T-cell (primary cell): Measurements from ENCODE around the gene TNFSF12. TPM values are rescaled to one million over a fixed set of nuclear protein-coding genes. Genes with fewer than 3 reads are reported as not detected.
"Not testable (repeated sequence)": the region's sequence is repeated elsewhere in the genome, so short reads cannot be mapped to it uniquely, and the experiment has no call there.

Experiments used
- ATAC-seq, 4 experiments: fragments of 200-7000 bp in 3 of 4; fragments of 150-1000 bp in 1 of 4; cut with Tn5 transposase; replicated peaks in 1 of 4; 1 replicate in 3 of 4; 2 replicates in 1 of 4; pipeline ENCODE4 v1.10.0; 2021; ENCODE audit warnings: moderate library complexity in 3 of 4, mild to moderate bottlenecking in 2 of 4, moderate number of reproducible peaks in 1 of 4
- CTCF ChIA-PET, 2 donors: fragments of 300-600 bp; sonication (Branson Sonifier 250); formaldehyde crosslinking; loops; one replicate each; lab custom pipeline; 2022; ENCODE audit warnings: antibody characterized with exemption in 2 of 2; lab: Charles Lee
- POLR2A ChIA-PET, 2 donors: fragments of 300-600 bp; sonication (Branson Sonifier 250); formaldehyde crosslinking; loops; one replicate each; lab custom pipeline; 2022; ENCODE audit warnings: antibody characterized with exemption in 2 of 2; lab: Charles Lee
- DNase-seq, 35 experiments: peaks; one replicate each; pipeline versions ENCODE4 v3.0.0 to v3.0.0-alpha.2; 2013 to 2023
- H3K27ac ChIP-seq: one replicate; pipeline ENCODE4 v1.5.1; 2013; ENCODE audit warnings: low read length
- H3K27me3 ChIP-seq, 2 experiments: replicated peaks in 1 of 2; 1 replicate in 1 of 2; 2 replicates in 1 of 2; pipeline versions ENCODE4 v1.6.1 to v1.7.0; 2013; ENCODE audit warnings: low read length in 1 of 2, mixed read lengths in 1 of 2; ENCODE audit not compliant: control insufficient read depth in 2 of 2, insufficient read depth in 2 of 2; ENCODE audit errors: extremely low read depth in 1 of 2
- H3K36me3 ChIP-seq, 2 donors: 1 replicate in 1 of 2; 2 replicates in 1 of 2; pipeline versions ENCODE4 v1.6.1 to v1.7.0; 2013; ENCODE audit warnings: low read length in 1 of 2; ENCODE audit not compliant: control insufficient read depth in 2 of 2, insufficient read depth in 1 of 2; ENCODE audit errors: extremely low read depth in 1 of 2
- H3K4me1 ChIP-seq, 2 experiments: 1 replicate in 1 of 2; 2 replicates in 1 of 2; pipeline versions ENCODE4 v1.6.1 to v1.7.0; 2013; ENCODE audit warnings: low read length in 2 of 2, mixed read lengths in 1 of 2; ENCODE audit not compliant: insufficient read depth in 2 of 2, control insufficient read depth in 1 of 2; ENCODE audit errors: extremely low read depth in 1 of 2
- H3K4me3 ChIP-seq, 2 donors: 1 replicate in 1 of 2; 2 replicates in 1 of 2; pipeline versions ENCODE4 v1.5.1 to v1.7.0; 2013; ENCODE audit warnings: mild to moderate bottlenecking in 2 of 2, low read length in 1 of 2, moderate library complexity in 1 of 2; ENCODE audit not compliant: control insufficient read depth in 1 of 2; ENCODE audit errors: extremely low read depth in 1 of 2
- H3K9me3 ChIP-seq: 2 replicates; pipeline ENCODE4 v1.7.0; 2013
- H3K27ac Mint-ChIP-seq, 2 donors: one replicate each; pipeline ENCODE4 v1.8.0; 2020 to 2021; ENCODE audit warnings: mild to moderate bottlenecking in 2 of 2, mixed read lengths in 2 of 2
- H3K27me3 Mint-ChIP-seq, 2 donors: one replicate each; pipeline ENCODE4 v1.8.0; 2021 to 2022; ENCODE audit warnings: mixed read lengths in 2 of 2
- H3K36me3 Mint-ChIP-seq: one replicate; pipeline ENCODE4 v1.8.0; 2021; ENCODE audit warnings: mixed read lengths
- H3K4me1 Mint-ChIP-seq, 3 donors: one replicate each; pipeline ENCODE4 v1.8.0; 2020 to 2022; ENCODE audit warnings: mixed read lengths in 3 of 3, mild to moderate bottlenecking in 1 of 3
- H3K4me3 Mint-ChIP-seq, 3 donors: one replicate each; pipeline ENCODE4 v1.8.0; 2020 to 2022; ENCODE audit warnings: mild to moderate bottlenecking in 3 of 3, mixed read lengths in 3 of 3, moderate library complexity in 3 of 3
- H3K9me3 Mint-ChIP-seq, 3 donors: one replicate each; pipeline ENCODE4 v1.8.0; 2020 to 2022; ENCODE audit warnings: mixed read lengths in 3 of 3
- WGBS: methylation state at CpG from one replicate; pipeline ENCODE4 v1.1.5; 2013; ENCODE audit warnings: missing lambda C conversion rate; ENCODE audit not compliant: insufficient coverage; 5-methylcytosine and 5-hydroxymethylcytosine counted together
- total RNA-seq, 35 experiments: library from RNA in 6 of 35; stranded (reverse) in 6 of 35; fragments of 120-200 nt in 1 of 35; gene quantifications; one replicate each; pipeline versions ENCODE4 v1.2.1 to v1.2.4 and lab custom pipeline; 2013 to 2026

Gene TNFSF12
- total RNA-seq, 5 donors from 2014 or later (not counting 1 experiment from before 2014, with no cell fraction given): 38.3 to 72.8 (median 61.4) TPM

GRCh38 chr17:7589891-7590691 lies 41.2 kb downstream of the TNFSF12 start, which contains the start of gene SOX15:
SOX15 (minus strand) TSS chr17:7590094; CDS start chr17:7589676, 418 bp downstream.
- ATAC-seq (peak in 1 of 4 experiments; percentile 5), DNase-seq (no peak)
- no peak within 1 kb of the TSS for H3K27ac ChIP-seq
- ChIA-PET POLR2A (interaction anchor here in 1 of 2 donors (0.6 to 1.2 kb wide), 2 partner anchors 98 to 352 kb away, joined by 3 to 4 read pairs; no protein-coding TSS in a partner anchor), CTCF (interaction anchor here (0.6 to 1.5 kb wide), 5 partner anchors 74 to 153 kb away, joined by 3 to 6 read pairs (median 4); no protein-coding TSS in a partner anchor)
- H3K9me3 ChIP-seq: no peaks in the 10 kb centered on the region
- H3K4me1 ChIP-seq: peaks cover 2 to 19% of the 10 kb centered on the region in 2 experiments
- no peak within 1 kb of the TSS for H3K4me3 ChIP-seq
- Mint-ChIP-seq H3K27ac (no peak within 1 kb of the TSS), H3K9me3 (no peaks in the 10 kb centered on the region), H3K27me3 (no peaks in the 10 kb centered on the region), H3K4me1 (peaks cover 3 to 9% (median 4%) of the 10 kb centered on the region in 3 donors), H3K36me3 (peaks cover 38% of the 10 kb centered on the region), H3K4me3 (no peak within 1 kb of the TSS)
- H3K36me3 ChIP-seq: peaks cover 9 to 73% of the 10 kb centered on the region in 2 donors
- WGBS: 83% methylated on average over 17 of the region's 24 CpGs
- no peaks in the 10 kb centered on the region for H3K27me3 ChIP-seq

- peaks cover 44% of the 10 kb centered on the region for H3K36me3 Mint-ChIP-seq
- no peak overlapping the region for H3K27ac Mint-ChIP-seq
- H3K27me3 Mint-ChIP-seq: no peaks in the 10 kb centered on the region
- POLR2A ChIA-PET: no interaction called here
- peaks cover 0 to 13% of the 10 kb centered on the region in 2 experiments for H3K4me1 ChIP-seq
- 93% methylated on average over 4 of the region's 4 CpGs for WGBS
- CTCF ChIA-PET: interaction anchor here in 1 of 2 donors (0.6 kb wide), 1 partner anchor 75 kb away, joined by 3 read pairs; no protein-coding TSS in a partner anchor
- peaks cover under 1 to 2% (median 1%) of the 10 kb centered on the region in 3 donors for H3K4me1 Mint-ChIP-seq
- no peaks in the 10 kb centered on the region for H3K9me3 ChIP-seq
- no peak for DNase-seq
- H3K27ac ChIP-seq: no peak overlapping the region
- H3K9me3 Mint-ChIP-seq: no peaks in the 10 kb centered on the region
- no peak for ATAC-seq
- no peaks in the 10 kb centered on the region for H3K27me3 ChIP-seq
- peaks cover 13 to 79% of the 10 kb centered on the region in 2 donors for H3K36me3 ChIP-seq
- H3K4me3 Mint-ChIP-seq: no peak overlapping the region
- no peak overlapping the region for H3K4me3 ChIP-seq
Observed at GRCh38 chr17:7590743-7591142, 41.9 kb downstream of the TNFSF12 start.

- ChIA-PET POLR2A (no interaction called here), CTCF (interaction anchor here in 1 of 2 donors (0.6 kb wide), 1 partner anchor 234 kb away, joined by 4 read pairs; no protein-coding TSS in a partner anchor)
- no peaks in the 10 kb centered on the region for H3K27me3 Mint-ChIP-seq
- DNase-seq (no peak), ATAC-seq (no peak)
- Histone ChIP-seq H3K36me3 (peaks cover 16 to 80% of the 10 kb centered on the region in 2 donors), H3K9me3 (no peaks in the 10 kb centered on the region), H3K4me3 (no peak overlapping the region), H3K27ac (no peak overlapping the region), H3K4me1 (peaks cover 0 to 10% of the 10 kb centered on the region in 2 experiments), H3K27me3 (no peaks in the 10 kb centered on the region)
- no peak overlapping the region for H3K4me3 Mint-ChIP-seq
- peaks cover 48% of the 10 kb centered on the region for H3K36me3 Mint-ChIP-seq
- H3K4me1 Mint-ChIP-seq: no peaks in the 10 kb centered on the region
- WGBS: no CpG with 5 or more reads among the region's 5 CpGs
- no peak overlapping the region for H3K27ac Mint-ChIP-seq
- H3K9me3 Mint-ChIP-seq: no peaks in the 10 kb centered on the region
Observed at GRCh38 chr17:7591596-7591995, 42.7 kb downstream of the TNFSF12 start.

GRCh38 chr17:7592422-7593021 lies 43.7 kb downstream of the TNFSF12 start:
- CTCF ChIA-PET: no interaction called here

GRCh38 chr17:7593296-7593695 lies 44.4 kb downstream of the TNFSF12 start:
- H3K4me3 Mint-ChIP-seq: no peak overlapping the region
- ATAC-seq (no peak), DNase-seq (no peak)
- POLR2A ChIA-PET: interaction anchor here in 1 of 2 donors (0.7 kb wide), 1 partner anchor 269 kb away, joined by 4 read pairs; no protein-coding TSS in a partner anchor
- Histone ChIP-seq H3K4me1 (peaks cover 0 to 10% of the 10 kb centered on the region in 2 experiments), H3K36me3 (peaks cover 12 to 73% of the 10 kb centered on the region in 2 donors), H3K27me3 (no peaks in the 10 kb centered on the region), H3K9me3 (no peaks in the 10 kb centered on the region), H3K27ac (no peak overlapping the region), H3K4me3 (no peak overlapping the region)
- no peaks in the 10 kb centered on the region for H3K9me3 Mint-ChIP-seq
- no peaks in the 10 kb centered on the region for H3K27me3 Mint-ChIP-seq
- no CpG with 5 or more reads among the region's 12 CpGs for WGBS
- H3K4me1 Mint-ChIP-seq: no peaks in the 10 kb centered on the region
- no peak overlapping the region for H3K27ac Mint-ChIP-seq
- CTCF ChIA-PET: no interaction called here
- peaks cover 50% of the 10 kb centered on the region for H3K36me3 Mint-ChIP-seq

More at GRCh38 chr17:7592422-7593021, 43.7 kb downstream of the TNFSF12 start:
- Histone ChIP-seq H3K27me3 (no peaks in the 10 kb centered on the region), H3K9me3 (no peaks in the 10 kb centered on the region), H3K4me1 (peaks cover 0 to 10% of the 10 kb centered on the region in 2 experiments), H3K27ac (no peak overlapping the region), H3K4me3 (no peak overlapping the region), H3K36me3 (peaks cover 15 to 76% of the 10 kb centered on the region in 2 donors)
- H3K36me3 Mint-ChIP-seq: peaks cover 54% of the 10 kb centered on the region
- POLR2A ChIA-PET: interaction anchor here in 1 of 2 donors (0.7 kb wide), 1 partner anchor 268 kb away, joined by 4 read pairs; no protein-coding TSS in a partner anchor
- H3K27me3 Mint-ChIP-seq: no peaks in the 10 kb centered on the region
- DNase-seq: no peak
- no peak overlapping the region for H3K4me3 Mint-ChIP-seq
- H3K9me3 Mint-ChIP-seq: no peaks in the 10 kb centered on the region
- no peaks in the 10 kb centered on the region for H3K4me1 Mint-ChIP-seq
- H3K27ac Mint-ChIP-seq: no peak overlapping the region
- no peak for ATAC-seq
- 94% methylated on average over 9 of the region's 23 CpGs for WGBS

- H3K27ac Mint-ChIP-seq, H3K9me3 Mint-ChIP-seq, H3K4me1 ChIP-seq, H3K4me3 Mint-ChIP-seq, H3K27me3 ChIP-seq, H3K9me3 ChIP-seq, POLR2A ChIA-PET, CTCF ChIA-PET, H3K4me3 ChIP-seq, H3K4me1 Mint-ChIP-seq, ATAC-seq, H3K27me3 Mint-ChIP-seq, DNase-seq, H3K27ac ChIP-seq: not testable (repeated sequence)
- no CpG with 5 or more reads among the region's 5 CpGs for WGBS
- H3K36me3 Mint-ChIP-seq: peaks cover 55% of the 10 kb centered on the region
- peaks cover 8 to 81% of the 10 kb centered on the region in 2 donors for H3K36me3 ChIP-seq
Observed at GRCh38 chr17:7597561-7597960, 48.7 kb downstream of the TNFSF12 start.
